AG09319 (cell line): Measurements from ENCODE around the gene TRIM15.

Experiments
- DNase-seq: peaks from one replicate; pipeline ENCODE4 v3.0.0-alpha.2; 2010; ENCODE audit warnings: low read depth; ENCODE audit errors: extremely low read depth
- TF ChIP-seq, protein P1 (sequence below): IDR thresholded peaks from 2 replicates; pipeline ENCODE4 v1.5.1; 2011; ENCODE audit warnings: low read depth, mild to moderate bottlenecking, inconsistent platforms, low read length, moderate library complexity

The TRIM15 gene

DNA sequence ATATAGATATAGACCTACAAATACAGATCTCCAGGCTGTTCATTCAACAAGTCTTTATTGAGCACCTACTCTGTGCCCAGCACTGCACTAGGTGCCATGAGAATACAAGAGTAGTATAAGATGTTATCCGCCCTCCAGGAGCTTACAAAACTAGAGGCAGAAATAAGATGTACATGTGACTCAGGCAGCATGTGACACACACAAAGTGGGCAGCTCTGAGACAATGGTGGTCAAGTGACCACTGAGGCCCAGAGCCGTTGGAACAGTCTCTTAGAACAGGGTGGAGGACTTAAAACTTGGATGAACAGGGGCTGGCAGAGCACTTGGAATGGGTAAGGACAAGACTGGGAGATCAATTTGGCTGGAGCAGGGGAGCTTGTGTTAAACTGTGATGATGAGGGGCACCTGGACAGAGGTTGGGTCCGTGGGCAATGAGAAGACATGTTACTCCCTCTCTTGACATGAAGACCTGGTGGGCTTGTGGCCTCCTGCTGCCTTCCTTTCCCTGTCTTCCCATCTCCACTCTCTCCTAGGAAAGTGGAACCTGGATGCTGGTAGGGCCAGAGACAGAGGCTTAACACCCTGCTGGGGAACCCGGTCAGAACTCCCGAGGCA is 21.2 kb downstream of the TRIM15 start:
- DNase-seq, result no peak
- TF ChIP-seq, protein P1, sequence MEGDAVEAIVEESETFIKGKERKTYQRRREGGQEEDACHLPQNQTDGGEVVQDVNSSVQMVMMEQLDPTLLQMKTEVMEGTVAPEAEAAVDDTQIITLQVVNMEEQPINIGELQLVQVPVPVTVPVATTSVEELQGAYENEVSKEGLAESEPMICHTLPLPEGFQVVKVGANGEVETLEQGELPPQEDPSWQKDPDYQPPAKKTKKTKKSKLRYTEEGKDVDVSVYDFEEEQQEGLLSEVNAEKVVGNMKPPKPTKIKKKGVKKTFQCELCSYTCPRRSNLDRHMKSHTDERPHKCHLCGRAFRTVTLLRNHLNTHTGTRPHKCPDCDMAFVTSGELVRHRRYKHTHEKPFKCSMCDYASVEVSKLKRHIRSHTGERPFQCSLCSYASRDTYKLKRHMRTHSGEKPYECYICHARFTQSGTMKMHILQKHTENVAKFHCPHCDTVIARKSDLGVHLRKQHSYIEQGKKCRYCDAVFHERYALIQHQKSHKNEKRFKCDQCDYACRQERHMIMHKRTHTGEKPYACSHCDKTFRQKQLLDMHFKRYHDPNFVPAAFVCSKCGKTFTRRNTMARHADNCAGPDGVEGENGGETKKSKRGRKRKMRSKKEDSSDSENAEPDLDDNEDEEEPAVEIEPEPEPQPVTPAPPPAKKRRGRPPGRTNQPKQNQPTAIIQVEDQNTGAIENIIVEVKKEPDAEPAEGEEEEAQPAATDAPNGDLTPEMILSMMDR, result no peak

DNA sequence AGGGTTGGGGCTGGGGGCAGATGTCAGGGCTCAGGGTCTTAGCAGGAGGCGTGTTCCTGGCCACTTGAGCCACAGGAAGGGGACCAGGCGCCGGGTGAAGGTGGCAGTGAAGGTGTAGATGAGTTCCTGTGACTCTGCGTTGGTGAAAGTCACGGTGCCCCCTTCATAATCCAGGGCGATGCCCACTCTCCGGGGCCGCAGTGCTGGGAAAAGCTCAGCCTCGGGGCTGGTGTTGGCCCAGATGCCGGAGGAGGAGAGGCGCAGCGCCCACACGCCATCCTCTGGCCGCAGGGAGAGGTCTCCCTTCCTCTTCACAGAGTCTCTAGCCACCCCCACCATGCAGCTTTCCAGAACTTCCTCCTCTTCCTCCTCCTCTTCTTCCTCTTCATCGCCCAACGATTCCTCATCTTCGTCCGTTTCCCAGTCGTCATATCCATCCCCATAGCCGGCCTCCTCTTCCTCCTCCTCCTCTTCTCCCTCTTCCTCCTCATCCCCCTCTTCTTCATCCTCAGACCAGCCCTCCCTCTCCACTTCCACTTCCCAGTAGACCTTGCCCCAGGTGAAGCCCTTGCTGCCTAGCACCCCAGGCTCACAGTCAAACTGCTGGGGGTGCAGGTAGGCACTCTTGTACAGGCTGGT is 22.6 kb downstream of the TRIM15 start:
- DNase-seq, result no peak
- TF ChIP-seq, protein P1, result no peak

DNA sequence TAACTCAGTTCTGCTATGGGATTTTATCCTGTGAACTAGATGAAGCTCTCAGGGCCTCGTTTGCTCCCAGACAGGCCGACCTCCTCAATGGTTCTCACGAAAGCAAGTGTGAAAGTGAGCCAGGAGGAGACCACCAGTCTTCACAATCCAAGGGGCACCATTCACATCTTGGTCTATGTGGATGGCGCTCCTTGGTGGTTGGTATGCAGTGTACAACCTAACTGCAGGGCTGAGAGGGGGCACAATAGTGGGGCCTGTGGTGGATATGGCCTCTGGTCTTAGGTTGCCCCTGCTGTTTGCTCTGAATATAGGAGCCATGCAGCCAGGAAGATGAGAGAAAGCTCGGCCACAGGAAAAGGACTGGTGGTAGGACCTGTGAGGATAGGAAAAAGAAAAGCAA is 25.2 kb downstream of the TRIM15 start:
- TF ChIP-seq, protein P1, result no peak
- no peak for DNase-seq

DNA sequence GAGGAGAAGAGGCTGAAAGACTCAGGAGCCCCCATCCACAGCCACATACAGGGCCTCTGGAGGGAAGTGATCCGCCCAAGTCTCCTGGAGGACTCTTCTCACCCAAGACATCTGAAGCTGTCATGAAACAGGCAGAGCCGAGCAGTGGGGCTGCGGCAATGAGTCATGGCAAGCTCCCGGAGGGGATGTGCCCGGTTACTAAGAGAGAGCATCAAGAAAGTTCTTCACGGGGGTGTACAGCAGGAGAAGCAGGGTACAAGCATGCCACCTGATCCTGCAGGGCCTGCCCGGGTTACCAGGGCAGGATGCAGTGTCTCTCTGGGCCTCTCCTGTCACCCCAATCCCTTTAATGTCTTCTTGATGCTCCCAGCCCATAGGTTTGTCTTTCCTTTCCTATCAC is 28.7 kb downstream of the TRIM15 start:
- no peak for DNase-seq
- TF ChIP-seq, protein P1, result no peak

DNA sequence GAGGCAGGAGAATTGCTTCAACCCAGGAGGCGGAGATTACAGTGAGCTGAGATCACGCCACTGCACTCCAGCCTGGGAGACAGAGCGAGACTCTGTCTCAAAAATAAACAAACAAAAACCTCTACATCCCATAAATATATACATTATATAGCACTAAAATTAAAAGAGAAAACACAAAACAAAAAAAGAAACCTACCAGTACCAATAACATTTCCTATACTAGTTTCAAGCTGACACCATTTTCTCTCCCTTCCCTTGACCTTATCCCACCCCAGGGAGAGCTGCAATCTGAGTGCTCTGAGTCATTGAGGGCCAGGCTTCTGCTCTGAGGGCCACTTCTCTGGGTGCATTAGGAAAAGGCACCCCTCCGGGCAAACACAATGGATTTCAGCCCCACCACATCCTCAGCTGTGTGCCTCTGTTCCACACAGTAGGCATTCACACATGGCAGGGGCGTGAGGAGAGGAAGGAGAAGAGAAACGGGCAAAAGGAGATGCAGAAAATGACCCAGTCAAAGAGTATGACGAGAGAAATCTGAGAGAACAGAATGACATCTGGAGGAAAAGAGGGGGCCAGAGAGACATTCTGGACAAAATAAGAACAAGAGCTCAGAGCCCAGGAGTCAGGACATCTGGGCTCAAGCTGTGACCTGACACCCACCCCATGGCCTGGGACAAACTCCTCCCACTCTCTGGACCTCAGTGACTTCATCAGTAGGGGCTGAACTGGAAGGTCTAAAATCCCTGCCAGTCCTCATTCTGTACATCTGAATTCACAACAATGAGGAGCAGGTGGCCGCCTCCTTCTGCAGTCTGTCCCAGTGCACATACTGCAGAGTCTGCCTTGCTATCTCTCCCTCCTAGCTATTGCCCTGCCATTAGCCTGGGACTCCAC is 31.7 kb downstream of the TRIM15 start:
- no peak for DNase-seq
- TF ChIP-seq, protein P1, result no peak

DNA sequence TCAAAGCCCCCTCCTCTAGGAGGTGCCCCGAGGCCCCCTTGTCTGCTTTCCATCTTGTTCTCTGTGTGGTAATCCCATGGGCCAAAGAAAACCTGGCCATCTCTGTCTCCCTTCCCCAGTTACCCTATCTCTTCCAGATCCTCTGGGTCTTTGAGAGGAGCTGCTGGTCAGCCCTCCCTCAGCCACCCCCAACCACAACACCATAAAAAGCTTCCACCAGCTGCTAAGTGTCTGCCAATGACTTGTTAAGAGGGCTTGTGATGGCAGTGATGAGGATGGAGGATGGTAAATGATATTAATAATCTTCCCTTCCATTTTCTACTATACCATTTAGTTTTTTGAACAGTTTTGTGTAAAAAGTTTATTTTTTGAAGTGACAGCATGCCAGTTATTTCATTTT is 32.6 kb downstream of the TRIM15 start:
- no peak for DNase-seq
- TF ChIP-seq, protein P1, result no peak

DNA sequence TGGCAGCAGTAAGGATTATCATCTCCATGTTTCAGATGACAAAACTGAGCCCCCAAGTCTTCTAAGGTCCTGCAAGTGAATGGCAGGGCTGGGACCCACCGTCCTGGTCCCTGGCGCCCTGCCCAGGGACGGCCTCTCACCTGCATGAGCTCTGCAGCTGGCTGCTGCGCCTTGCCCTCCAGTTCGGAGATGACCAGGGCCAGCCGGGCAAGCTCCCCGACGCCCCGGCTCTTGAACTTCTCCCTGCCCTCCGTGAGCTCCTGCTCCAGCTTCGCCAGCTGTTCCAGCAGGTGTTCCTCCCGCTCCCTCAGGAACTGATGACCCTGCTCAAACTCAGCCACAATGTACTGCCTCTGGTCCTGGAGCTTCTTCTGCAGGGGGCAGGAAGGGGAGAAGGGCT is 33.0 kb downstream of the TRIM15 start:
- DNase-seq, result no peak
- TF ChIP-seq, protein P1, result no peak
